IMR-90 (cell line): ENCODE data around the gene CDRT15L2. TPM values are rescaled to one million over a fixed set of nuclear protein-coding genes. Genes with fewer than 3 reads are reported as not detected.

Experiments
- ATAC-seq: fragments of 200-7000 bp; cut with Tn5 transposase; 2 replicates; pipeline ENCODE4 v1.9.1; 2020; ENCODE audit warnings: low read depth, mild to moderate bottlenecking, moderate library complexity
- BruUV-seq: library from RNA; stranded (reverse); fragments of 400-500 nt; replicated peaks from 2 replicates; lab custom pipeline; 2021; lab: Mats Ljungman, UMichigan
- CTCF ChIA-PET: fragments of 300-600 bp; formaldehyde crosslinking; extraction: SDS; loops from one replicate; lab custom pipeline; 2021; ENCODE audit warnings: antibody characterized with exemption; lab: Yijun Ruan, JAX
- POLR2A ChIA-PET: fragments of 300-600 bp; sonication (Branson Sonifier 250); formaldehyde crosslinking; loops from one replicate; lab custom pipeline; 2022; ENCODE audit warnings: antibody characterized with exemption; ENCODE audit not compliant: unreplicated experiment; lab: Charles Lee
- DNase-seq: peaks from one replicate; pipeline ENCODE4 v3.0.0; 2013
- H2AFZ ChIP-seq: replicated peaks from 2 replicates; pipeline ENCODE3; 2013; ENCODE audit warnings: low read length, mild to moderate bottlenecking; ENCODE audit not compliant: poor library complexity
- H2AK5ac ChIP-seq: 2 replicates; pipeline ENCODE4 v1.6.1; 2013; ENCODE audit warnings: low read depth, low read length, inconsistent platforms
- H2AK9ac ChIP-seq: replicated peaks from 2 replicates; pipeline ENCODE3; 2013; ENCODE audit warnings: mild to moderate bottlenecking, low read depth, low read length, moderate library complexity; ENCODE audit not compliant: poor library complexity
- H2BK120ac ChIP-seq: 2 replicates; pipeline ENCODE4 v1.6.1; 2013; ENCODE audit warnings: low read depth, low read length, inconsistent platforms
- H2BK15ac ChIP-seq: 3 replicates; pipeline ENCODE4 v1.6.1; 2013; ENCODE audit warnings: low read depth, low read length, inconsistent platforms
- H2BK20ac ChIP-seq: 2 replicates; pipeline ENCODE4 v1.6.1; 2013; ENCODE audit warnings: low read depth, mild to moderate bottlenecking, inconsistent platforms, low read length, moderate library complexity
- H2BK5ac ChIP-seq: 2 replicates; pipeline ENCODE4 v1.6.1; 2013; ENCODE audit warnings: mild to moderate bottlenecking, low read depth, low read length, inconsistent platforms; ENCODE audit not compliant: poor library complexity, severe bottlenecking
- H3K14ac ChIP-seq: replicated peaks from 2 replicates; pipeline ENCODE4 v1.6.1; 2013; ENCODE audit warnings: low read depth, low read length, inconsistent platforms
- H3K18ac ChIP-seq: 2 replicates; pipeline ENCODE4 v1.6.1; 2013; ENCODE audit warnings: low read depth, low read length, control low read depth
- H3K23ac ChIP-seq: 2 replicates; pipeline ENCODE4 v1.6.1; 2013; ENCODE audit warnings: low read depth, low read length, inconsistent platforms
- H3K27ac ChIP-seq: 2 replicates; pipeline ENCODE4 v1.5.1; 2013; ENCODE audit warnings: mild to moderate bottlenecking, control low read depth, low read length; ENCODE audit not compliant: insufficient read depth
- H3K27me3 ChIP-seq: 2 replicates; pipeline ENCODE4 v1.6.1; 2013; ENCODE audit warnings: low read length; ENCODE audit not compliant: control insufficient read depth, insufficient read depth
- H3K36me3 ChIP-seq: 2 replicates; pipeline ENCODE4 v1.6.1; 2013; ENCODE audit warnings: low read length, mixed read lengths; ENCODE audit not compliant: control insufficient read depth, insufficient read depth
- H3K4ac ChIP-seq: 2 replicates; pipeline ENCODE4 v1.6.1; 2013; ENCODE audit warnings: low read depth, low read length, inconsistent platforms
- H3K4me1 ChIP-seq: 2 replicates; pipeline ENCODE4 v1.6.1; 2013; ENCODE audit warnings: low read length, mixed read lengths; ENCODE audit not compliant: control insufficient read depth, insufficient read depth
- H3K4me2 ChIP-seq: 2 replicates; pipeline ENCODE4 v1.6.1; 2013; ENCODE audit warnings: low read depth, mild to moderate bottlenecking, control low read depth, low read length, moderate library complexity
- H3K4me3 ChIP-seq: 2 replicates; pipeline ENCODE4 v1.5.1; 2013; ENCODE audit warnings: low read depth, mild to moderate bottlenecking, control low read depth, low read length, moderate library complexity; ENCODE audit not compliant: insufficient read depth
- H3K56ac ChIP-seq: 2 replicates; pipeline ENCODE4 v1.6.1; 2013; ENCODE audit warnings: low read length, inconsistent platforms; ENCODE audit not compliant: insufficient read depth; ENCODE audit errors: extremely low read depth
- H3K79me1 ChIP-seq, 2 experiments: 2 replicates each; pipeline ENCODE4 v1.6.1; 2013; ENCODE audit warnings: low read length in 2 of 2, inconsistent platforms in 1 of 2, low read depth in 1 of 2
- H3K9ac ChIP-seq: 2 replicates; pipeline ENCODE4 v1.6.1; 2013; ENCODE audit warnings: low read depth, low read length, control low read depth
- H3K9me1 ChIP-seq: 2 replicates; pipeline ENCODE4 v1.6.1; 2013; ENCODE audit warnings: low read length, inconsistent platforms; ENCODE audit not compliant: insufficient read depth
- H3K9me3 ChIP-seq: 2 replicates; pipeline ENCODE4 v1.6.1; 2013; ENCODE audit warnings: low read length; ENCODE audit not compliant: control insufficient read depth, insufficient read depth
- H4K20me1 ChIP-seq: 2 replicates; pipeline ENCODE4 v1.6.1; 2013; ENCODE audit warnings: low read length, inconsistent platforms; ENCODE audit not compliant: insufficient read depth
- H4K5ac ChIP-seq: 2 replicates; pipeline ENCODE4 v1.6.1; 2013; ENCODE audit warnings: mild to moderate bottlenecking, low read depth, low read length, control low read depth
- H4K8ac ChIP-seq, 2 experiments: 2 replicates each; pipeline ENCODE4 v1.6.1; 2013; ENCODE audit warnings: low read depth in 2 of 2, low read length in 2 of 2, control low read depth in 1 of 2, inconsistent platforms in 1 of 2
- H4K91ac ChIP-seq: 2 replicates; pipeline ENCODE4 v1.6.1; 2013; ENCODE audit warnings: low read depth, low read length, inconsistent platforms; ENCODE audit not compliant: insufficient read depth
- BHLHE40 ChIP-seq: fragments of 150-350 bp; IDR thresholded peaks from 2 replicates; pipeline ENCODE4 v1.6.1; 2016; ENCODE audit warnings: mild to moderate bottlenecking, low read depth, low read length
- CEBPB ChIP-seq: IDR thresholded peaks from 2 replicates; pipeline ENCODE4 v1.6.1; 2012; ENCODE audit warnings: low read depth, low read length, improper control_type of control experiment
- CHD1 ChIP-seq: IDR thresholded peaks from 2 replicates; pipeline ENCODE4 v1.6.1; 2012; ENCODE audit warnings: low read depth, low read length, improper control_type of control experiment
- CTCF ChIP-seq: conservative IDR thresholded peaks from 2 replicates; pipeline ENCODE4 v1.5.1; 2012; ENCODE audit warnings: mild to moderate bottlenecking, low read depth, low read length, improper control_type of control experiment
- FOS ChIP-seq: fragments of 150-350 bp; IDR thresholded peaks from 2 replicates; pipeline ENCODE4 v1.6.1; 2016; ENCODE audit warnings: low read depth, low read length
- MAFK ChIP-seq: IDR thresholded peaks from 2 replicates; pipeline ENCODE4 v1.6.1; 2012; ENCODE audit warnings: low read depth, low read length, improper control_type of control experiment
- MXI1 ChIP-seq: IDR thresholded peaks from 2 replicates; pipeline ENCODE4 v1.6.1; 2012; ENCODE audit warnings: low read depth, mild to moderate bottlenecking, low read length, moderate library complexity, borderline replicate concordance
- NFE2L2 ChIP-seq: fragments of 150-350 bp; IDR thresholded peaks from 2 replicates; pipeline ENCODE4 v1.6.1; 2016; ENCODE audit warnings: low read depth, mild to moderate bottlenecking, low read length
- POLR2A ChIP-seq: IDR thresholded peaks from 2 replicates; pipeline ENCODE4 v1.6.1; 2012; ENCODE audit warnings: mild to moderate bottlenecking, low read depth, low read length
- RAD21 ChIP-seq: IDR thresholded peaks from 2 replicates; pipeline ENCODE4 v1.6.1; 2012; ENCODE audit warnings: low read length, improper control_type of control experiment
- RCOR1 ChIP-seq: IDR thresholded peaks from 2 replicates; pipeline ENCODE4 v1.6.1; 2012; ENCODE audit warnings: mild to moderate bottlenecking, low read length, improper control_type of control experiment; ENCODE audit not compliant: insufficient replicate concordance
- RFX5 ChIP-seq: IDR thresholded peaks from 2 replicates; pipeline ENCODE4 v1.8.0; 2012; ENCODE audit warnings: low read depth, mild to moderate bottlenecking, low read length, moderate library complexity
- SMC3 ChIP-seq: fragments of 150-350 bp; IDR thresholded peaks from 2 replicates; pipeline ENCODE4 v1.6.1; 2016; ENCODE audit warnings: low read depth, mild to moderate bottlenecking, antibody characterized with exemption, low read length, moderate library complexity
- USF2 ChIP-seq: fragments of 150-350 bp; IDR thresholded peaks from 2 replicates; pipeline ENCODE4 v1.6.1; 2017; ENCODE audit warnings: mild to moderate bottlenecking, antibody characterized with exemption, low read length, low read depth
- WGBS, 2 experiments: methylation state at CpG; one replicate each; pipeline versions ENCODE4 v1.1.5 to v1.1.7; 2013; ENCODE audit warnings: missing lambda C conversion rate in 2 of 2; ENCODE audit not compliant: insufficient read length in 1 of 2; ENCODE audit errors: extremely low coverage in 2 of 2; 5-methylcytosine and 5-hydroxymethylcytosine counted together
- dilution Hi-C: fragments of 300-500 bp; cut with HindIII; formaldehyde crosslinking; loops from one replicate; pipeline ENCODE4 v1.14.3; 2018; ENCODE audit warnings: low sequenced_read_pairs; ENCODE audit not compliant: unreplicated experiment
- in situ Hi-C: fragments of 300-500 bp; cut with MboI; formaldehyde crosslinking; loops from 3 replicates; pipeline ENCODE4 v1.14.3; 2019; ENCODE audit warnings: low sequenced_read_pairs, inconsistent platforms, mixed read lengths
- intact Hi-C: fragments of 100-400 bp; cut with micrococcal nuclease; formaldehyde crosslinking; loops from 2 replicates; pipeline ENCODE4 v1.10.0; 2022
- polyA plus RNA-seq, 3 experiments: library from polyadenylated mRNA; depleted of rRNA; stranded (reverse); fragments of >200 nt; gene quantifications; 2 replicates each; pipeline ENCODE4 v1.2.3, GENCODE V29; 2012; ENCODE audit warnings: low replicate concordance in 1 of 3
- total RNA-seq: library from RNA; depleted of rRNA; stranded (reverse); fragments of >200 nt; gene quantifications from 2 replicates; pipeline ENCODE4 v1.2.3, GENCODE V29; 2012

The CDRT15L2 gene
- total and polyA plus RNA-seq, 2 of the 4 experiments (the other 2 are of a cell fraction): not detected

GRCh38 chr17:20611309-20611708 is 31.8 kb downstream of the CDRT15L2 start:
- Histone ChIP-seq H2BK20ac (no peak overlapping the region), H3K23ac (no peak overlapping the region), H3K27me3 (no peaks in the 10 kb centered on the region; the same call in 1 of the 2 replicates), H3K14ac (no peak overlapping the region), H4K8ac (no peak overlapping the region), H3K36me3 (no peaks in the 10 kb centered on the region), H3K4ac (no peak overlapping the region), H2BK5ac (no peak overlapping the region), H2BK120ac (no peak overlapping the region), H2AK5ac (no peak overlapping the region), H3K9me1 (no peaks in the 10 kb centered on the region), H3K56ac (no peak overlapping the region), H4K91ac (no peak overlapping the region), H3K79me1 (no peaks in the 10 kb centered on the region), H3K27ac (no peak overlapping the region), H4K5ac (no peak overlapping the region), H2AK9ac (no peak overlapping the region), H4K20me1 (no peaks in the 10 kb centered on the region), H3K4me2 (no peak overlapping the region), H3K4me3 (no peak overlapping the region), H3K9me3 (no peaks in the 10 kb centered on the region), H3K9ac (no peak overlapping the region), H3K18ac (no peak overlapping the region), H2AFZ (no peak overlapping the region), H2BK15ac (no peak overlapping the region), H3K4me1 (no peaks in the 10 kb centered on the region)
- CTCF ChIA-PET: no interaction called here
- TF ChIP-seq CEBPB: no peak
- TF ChIP-seq RCOR1: no peak
- TF ChIP-seq RAD21: no peak
- TF ChIP-seq FOS: no peak
- TF ChIP-seq MXI1: no peak
- TF ChIP-seq RFX5: no peak
- no peak for TF ChIP-seq USF2
- no peak for TF ChIP-seq BHLHE40
- no peak for TF ChIP-seq MAFK
- TF ChIP-seq CTCF: no peak
- no peak for TF ChIP-seq NFE2L2
- TF ChIP-seq SMC3: no peak
- no peak for TF ChIP-seq POLR2A
- no peak for TF ChIP-seq CHD1
- dilution Hi-C loops: no loop called here
- POLR2A ChIA-PET: no interaction called here
- DNase-seq (no peak), ATAC-seq (no peak)
- in situ Hi-C loops: no loop called here
- BruUV-seq: no TSS peak
- 70% methylated on average over 2 of the region's 8 CpGs; no CpG with 5 or more reads in 1 of the 2 experiments for WGBS, 2 experiments
- intact Hi-C loops: no loop called here
